Measurements from ENCODE around the gene WDR83.
A peak's percentile ranks its signal among the peaks of the same experiment; 100 is the strongest.

The WDR83 gene

GRCh38 chr19:12720296-12720695 lies 53.7 kb downstream of the WDR83 start:
- no peak for DNase-seq

- no peak for DNase-seq
Observed at GRCh38 chr19:12720851-12721655, 54.4 kb downstream of the WDR83 start.

- peak; percentile 72 for DNase-seq
Observed at GRCh38 chr19:12721656-12722565, 55.3 kb downstream of the WDR83 start.

- peak; percentile 100 for DNase-seq
Observed at GRCh38 chr19:12722566-12723380, 56.2 kb downstream of the WDR83 start.

- no peak for DNase-seq
Observed at GRCh38 chr19:12723381-12723640, 56.7 kb downstream of the WDR83 start.

DNA sequence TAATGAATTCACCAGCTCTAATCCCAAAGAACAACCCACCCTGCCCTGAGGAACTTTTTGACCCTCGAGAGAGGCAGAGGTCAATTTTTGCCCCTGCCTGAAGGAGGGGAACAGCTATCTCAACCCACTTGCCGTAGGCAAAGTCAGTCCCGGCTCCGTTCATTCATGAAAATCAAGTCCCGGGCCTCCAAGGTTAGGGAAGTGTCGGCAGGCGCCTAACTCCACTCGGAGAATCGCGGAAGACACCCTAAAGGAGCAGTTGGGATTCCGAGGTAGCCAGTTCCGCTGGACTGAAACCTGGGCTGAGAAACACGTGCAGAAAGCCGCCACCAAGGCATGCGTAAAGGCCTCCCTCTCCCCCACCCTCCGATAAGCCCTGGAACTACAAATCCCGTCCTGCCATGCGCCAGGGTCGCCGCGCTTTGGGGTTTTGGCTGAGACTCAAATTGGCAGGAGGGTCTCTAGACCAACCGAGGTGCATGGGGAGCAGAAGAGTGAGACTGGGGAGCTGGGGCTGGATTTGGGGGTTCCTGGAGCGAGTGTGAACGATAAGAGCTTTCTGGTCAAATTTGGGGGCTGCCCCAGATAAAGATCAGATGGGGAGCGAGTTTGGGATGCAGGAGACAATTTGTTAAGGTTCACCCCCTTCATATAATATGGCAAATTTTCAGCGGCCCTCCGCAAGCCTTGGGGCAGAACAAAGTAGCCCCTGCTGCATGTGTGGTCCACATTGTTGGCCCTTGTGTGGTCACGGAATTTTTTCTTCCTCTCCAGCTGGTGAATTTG lies 57.2 kb downstream of the WDR83 start, which contains the start of gene TNPO2:
TNPO2 (minus strand) TSS at position 292 of the 786 bp plus-strand sequence. CDS start 2,955 bp downstream, outside the sequence.
- DNase-seq: peak; percentile 63

Measured in fibroblast of skin of back (primary cell).